NT2/D1 (cell line): Measurements from ENCODE around the gene ANKRD34A.

Source experiments
- SUZ12 ChIP-seq: IDR thresholded peaks from 2 replicates; pipeline ENCODE4 v1.6.1; 2011; ENCODE audit not compliant: insufficient read length, insufficient read depth; ENCODE audit errors: extremely low read depth
- YY1 ChIP-seq: IDR thresholded peaks from 2 replicates; pipeline ENCODE4 v1.6.1; 2011; ENCODE audit not compliant: insufficient read length, insufficient read depth

GRCh38 chr1:145965119-145965744 is 857 bp upstream of the ANKRD34A start:
- TF ChIP-seq SUZ12 (no peak), YY1 (no peak)
